ENCODE measurements around the gene PDCD6IP.
"Not testable (repeated sequence)": the region's sequence is repeated elsewhere in the genome, so short reads cannot be mapped to it uniquely, and the experiment has no call there.

GRCh38 chr3:33754391-33754790 is 44.0 kb upstream of the PDCD6IP start:
- not testable (repeated sequence) for TF ChIP-seq CTCF (conservative IDR thresholded peaks at IDR 0.05); ZFX (IDR thresholded peaks at IDR 0.05)
